Neural progenitor cell (in vitro differentiated cells): ENCODE measurements around the gene RAB1A. TPM values are rescaled to one million over a fixed set of nuclear protein-coding genes. Genes with fewer than 3 reads are reported as not detected.
"Not testable (repeated sequence)": the region's sequence is repeated elsewhere in the genome, so short reads cannot be mapped to it uniquely, and the experiment has no call there.

Source experiments
- DNase-seq: peaks from one replicate; pipeline ENCODE4 v3.0.0-alpha.2; 2016; ENCODE audit warnings: low spot score
- H2AFZ ChIP-seq: fragments of 200-600 bp; sonication (generic); replicated peaks from 2 replicates; pipeline ENCODE4 v1.6.1; 2016; ENCODE audit warnings: antibody characterized with exemption
- H3F3A ChIP-seq: fragments of 200-600 bp; sonication (generic); 2 replicates; pipeline ENCODE4 v1.6.1; 2016; ENCODE audit warnings: antibody characterized with exemption, low read depth
- H3K27ac ChIP-seq: fragments of 200-600 bp; sonication (generic); 2 replicates; pipeline ENCODE4 v1.5.1; 2016; ENCODE audit warnings: mild to moderate bottlenecking
- H3K27me3 ChIP-seq: fragments of 200-600 bp; sonication (generic); 2 replicates; pipeline ENCODE4 v1.6.1; 2016; ENCODE audit warnings: mild to moderate bottlenecking, moderate library complexity
- H3K36me3 ChIP-seq: fragments of 200-600 bp; sonication (generic); 2 replicates; pipeline ENCODE4 v1.5.1; 2016
- H3K4me1 ChIP-seq: fragments of 200-600 bp; sonication (generic); 2 replicates; pipeline ENCODE4 v1.6.1; 2016; ENCODE audit warnings: mixed run types
- H3K4me2 ChIP-seq: fragments of 200-600 bp; sonication (generic); 2 replicates; pipeline ENCODE4 v1.6.1; 2016
- H3K4me3 ChIP-seq: fragments of 200-600 bp; sonication (generic); 2 replicates; pipeline ENCODE4 v1.5.1; 2016
- H3K79me2 ChIP-seq: fragments of 200-600 bp; sonication (generic); 2 replicates; pipeline ENCODE4 v1.6.1; 2016; ENCODE audit warnings: low read depth
- H3K9ac ChIP-seq: fragments of 200-600 bp; sonication (generic); 2 replicates; pipeline ENCODE4 v1.6.1; 2016
- H3K9me3 ChIP-seq: fragments of 200-600 bp; sonication (generic); 2 replicates; pipeline ENCODE4 v1.5.1; 2016; ENCODE audit warnings: low read depth
- H4K20me1 ChIP-seq: fragments of 200-600 bp; sonication (generic); 2 replicates; pipeline ENCODE4 v1.6.1; 2016; ENCODE audit warnings: low read depth
- H3K27ac Mint-ChIP-seq: 3 replicates; pipeline ENCODE4 v1.8.0; 2021; ENCODE audit warnings: mixed read lengths
- H3K27me3 Mint-ChIP-seq: 2 replicates; pipeline ENCODE4 v1.8.0; 2022; ENCODE audit warnings: low read depth, mild to moderate bottlenecking, inconsistent platforms, moderate library complexity, mixed read lengths; ENCODE audit not compliant: insufficient read depth
- H3K36me3 Mint-ChIP-seq: 3 replicates; pipeline ENCODE4 v1.8.0; 2021; ENCODE audit warnings: mixed read lengths
- H3K4me1 Mint-ChIP-seq: 3 replicates; pipeline ENCODE4 v1.8.0; 2021; ENCODE audit warnings: mixed read lengths
- H3K4me3 Mint-ChIP-seq: 3 replicates; pipeline ENCODE4 v1.8.0; 2021; ENCODE audit warnings: mild to moderate bottlenecking, moderate library complexity, mixed read lengths
- H3K9me3 Mint-ChIP-seq: 3 replicates; pipeline ENCODE4 v1.8.0; 2020; ENCODE audit warnings: mixed read lengths
- EZH2 ChIP-seq: fragments of 200-600 bp; sonication (generic); IDR thresholded peaks from 2 replicates; pipeline ENCODE4 v1.6.1; 2017; ENCODE audit warnings: antibody characterized with exemption, mild to moderate bottlenecking, moderate library complexity
- EZH2phosphoT487 ChIP-seq: fragments of 200-600 bp; sonication (generic); IDR thresholded peaks from 2 replicates; pipeline ENCODE4 v1.6.1; 2017; ENCODE audit warnings: antibody characterized with exemption
- total RNA-seq: library from RNA; depleted of rRNA; stranded (reverse); fragments of >200 nt; gene quantifications from 2 replicates; pipeline ENCODE4 v1.2.3, GENCODE V29; 2015; ENCODE audit warnings: low replicate concordance
- TF ChIP-seq, protein P1 (sequence below): fragments of 200-600 bp; sonication (generic); IDR thresholded peaks from 2 replicates; pipeline ENCODE4 v1.5.1; 2017; ENCODE audit warnings: antibody characterized with exemption, mild to moderate bottlenecking

RAB1A gene
- total RNA-seq, 1 donor from 2014 or later, result 100 TPM

DNA sequence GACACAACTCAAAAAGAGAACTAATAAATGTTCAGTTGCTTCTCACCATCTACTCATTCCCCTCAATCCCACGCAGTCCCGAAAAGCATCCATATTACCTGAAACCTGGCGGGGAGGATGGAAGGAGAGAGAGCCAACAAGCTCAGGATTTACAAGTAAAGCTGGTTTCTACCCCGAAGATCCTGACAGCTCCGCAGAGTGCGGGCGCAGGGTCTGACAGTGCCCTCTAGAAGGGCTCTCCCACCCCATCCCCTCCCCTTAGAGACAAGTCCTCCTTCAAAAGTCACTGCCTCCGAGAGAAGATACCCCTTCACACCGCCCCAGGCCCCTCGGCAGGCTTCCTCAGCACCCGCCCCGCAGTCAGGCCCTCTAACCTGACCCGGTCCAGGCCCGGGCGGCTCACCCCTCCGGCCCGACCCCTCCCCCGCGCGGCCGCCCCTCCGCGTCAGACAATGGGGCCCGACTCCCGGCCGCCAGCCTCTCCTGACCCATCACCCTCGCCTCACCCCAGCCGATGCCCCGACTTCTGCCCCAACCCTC lies 550 bp downstream of the RAB1A start:
- Histone ChIP-seq H3K79me2 (peaks cover 52% of the 10 kb centered on the region), H3K27ac (peak overlapping the region; percentile 96), H3K4me1 (peaks cover 17% of the 10 kb centered on the region), H2AFZ (peak overlapping the region; percentile 91), H3K36me3 (no peaks in the 10 kb centered on the region), H3K9me3 (no peaks in the 10 kb centered on the region), H4K20me1 (peaks cover 44% of the 10 kb centered on the region), H3K27me3 (no peaks in the 10 kb centered on the region), H3K4me3 (peak overlapping the region; percentile 89), H3K9ac (peak overlapping the region; percentile 98), H3F3A (peaks cover 19% of the 10 kb centered on the region), H3K4me2 (peak overlapping the region; percentile 91)
- H3K4me3 Mint-ChIP-seq, result peak overlapping the region; percentile 100
- H3K27me3 Mint-ChIP-seq, result peaks cover 2% of the 10 kb centered on the region
- peaks cover 34% of the 10 kb centered on the region for H3K4me1 Mint-ChIP-seq
- H3K36me3 Mint-ChIP-seq, result peaks cover 8% of the 10 kb centered on the region
- DNase-seq, result peak; percentile 70
- peak overlapping the region; percentile 100 for H3K27ac Mint-ChIP-seq
- TF ChIP-seq, protein P1, sequence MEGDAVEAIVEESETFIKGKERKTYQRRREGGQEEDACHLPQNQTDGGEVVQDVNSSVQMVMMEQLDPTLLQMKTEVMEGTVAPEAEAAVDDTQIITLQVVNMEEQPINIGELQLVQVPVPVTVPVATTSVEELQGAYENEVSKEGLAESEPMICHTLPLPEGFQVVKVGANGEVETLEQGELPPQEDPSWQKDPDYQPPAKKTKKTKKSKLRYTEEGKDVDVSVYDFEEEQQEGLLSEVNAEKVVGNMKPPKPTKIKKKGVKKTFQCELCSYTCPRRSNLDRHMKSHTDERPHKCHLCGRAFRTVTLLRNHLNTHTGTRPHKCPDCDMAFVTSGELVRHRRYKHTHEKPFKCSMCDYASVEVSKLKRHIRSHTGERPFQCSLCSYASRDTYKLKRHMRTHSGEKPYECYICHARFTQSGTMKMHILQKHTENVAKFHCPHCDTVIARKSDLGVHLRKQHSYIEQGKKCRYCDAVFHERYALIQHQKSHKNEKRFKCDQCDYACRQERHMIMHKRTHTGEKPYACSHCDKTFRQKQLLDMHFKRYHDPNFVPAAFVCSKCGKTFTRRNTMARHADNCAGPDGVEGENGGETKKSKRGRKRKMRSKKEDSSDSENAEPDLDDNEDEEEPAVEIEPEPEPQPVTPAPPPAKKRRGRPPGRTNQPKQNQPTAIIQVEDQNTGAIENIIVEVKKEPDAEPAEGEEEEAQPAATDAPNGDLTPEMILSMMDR, result no peak
- no peak for TF ChIP-seq EZH2
- no peak for TF ChIP-seq EZH2phosphoT487
- H3K9me3 Mint-ChIP-seq, result no peaks in the 10 kb centered on the region

DNA sequence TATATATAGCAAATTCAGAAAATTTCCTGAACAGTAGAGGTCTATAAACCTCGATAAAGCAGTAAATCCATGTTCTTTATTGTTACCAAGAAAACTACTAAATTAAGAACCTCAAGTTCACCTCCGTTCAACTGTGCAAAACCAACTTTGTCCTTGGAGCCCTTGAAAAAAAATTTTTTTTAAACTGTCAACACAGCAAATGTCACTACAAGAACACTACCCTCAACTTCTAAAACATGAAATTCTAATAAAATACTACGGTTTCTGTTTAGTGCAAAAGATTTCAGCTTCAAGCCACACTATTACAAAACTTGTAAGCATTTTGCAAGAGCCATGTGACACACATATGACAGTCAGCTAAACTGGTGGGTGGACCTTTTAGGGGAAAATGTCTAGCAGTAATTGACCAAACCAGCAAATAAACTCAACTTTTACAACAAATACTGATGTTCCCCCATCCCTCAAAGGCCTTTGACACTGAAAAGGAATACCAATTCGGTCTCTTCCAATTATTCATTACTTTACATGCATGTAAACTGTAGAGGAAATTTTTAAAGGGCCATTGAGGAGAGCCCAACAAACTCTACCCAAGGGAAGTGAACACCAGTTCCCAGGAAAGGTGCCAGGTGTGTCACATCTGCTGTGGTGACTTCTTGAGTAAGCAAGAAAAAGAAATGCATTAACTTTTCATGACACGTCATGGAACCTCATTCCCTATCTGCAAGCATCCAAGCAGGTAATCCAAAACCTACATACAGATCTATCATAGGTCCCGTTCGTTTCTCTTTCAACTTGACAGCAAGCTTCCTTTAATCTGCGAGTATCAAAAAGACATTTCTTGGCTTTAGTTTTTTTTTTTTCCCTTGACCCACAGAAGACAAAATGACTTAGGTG lies 1.4 kb downstream of the RAB1A start:
- H3F3A ChIP-seq, result peaks cover 19% of the 10 kb centered on the region
- peaks cover 17% of the 10 kb centered on the region for H3K4me1 ChIP-seq
- H2AFZ ChIP-seq, result no peak overlapping the region
- H3K4me3 ChIP-seq, result peak overlapping the region; percentile 89
- no peaks in the 10 kb centered on the region for H3K9me3 ChIP-seq
- Mint-ChIP-seq H3K4me3 (peak overlapping the region; percentile 100), H3K36me3 (peaks cover 9% of the 10 kb centered on the region), H3K27me3 (peaks cover 2% of the 10 kb centered on the region), H3K27ac (peak overlapping the region; percentile 100), H3K9me3 (no peaks in the 10 kb centered on the region), H3K4me1 (peaks cover 34% of the 10 kb centered on the region)
- H3K4me2 ChIP-seq, result peak overlapping the region; percentile 91
- peaks cover 60% of the 10 kb centered on the region for H3K79me2 ChIP-seq
- no peaks in the 10 kb centered on the region for H3K27me3 ChIP-seq
- no peak for DNase-seq
- H4K20me1 ChIP-seq, result peaks cover 50% of the 10 kb centered on the region
- TF ChIP-seq EZH2phosphoT487 (no peak), EZH2 (no peak)
- TF ChIP-seq, protein P1, result no peak
- H3K9ac ChIP-seq, result peak overlapping the region; percentile 98
- H3K27ac ChIP-seq, result no peak overlapping the region
- H3K36me3 ChIP-seq, result no peaks in the 10 kb centered on the region

DNA sequence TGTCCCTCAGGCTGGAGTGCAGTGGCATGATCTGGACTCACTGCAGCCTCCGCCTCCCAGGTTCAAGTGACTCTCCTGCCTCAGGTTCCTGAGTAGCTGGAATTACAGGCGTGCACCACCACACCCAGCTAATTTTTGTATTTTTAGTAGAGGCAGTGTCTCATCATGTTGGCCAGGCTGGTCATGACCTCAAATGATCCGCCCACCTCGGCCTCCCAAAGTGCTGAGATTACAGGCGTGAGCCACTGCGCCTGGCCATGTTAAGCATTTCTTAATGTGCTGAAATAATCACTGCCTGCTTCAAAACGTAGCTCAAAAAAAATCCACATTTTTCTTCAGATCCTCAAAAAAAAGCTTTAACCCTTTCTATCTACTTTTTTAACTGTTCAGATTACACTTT lies 4.4 kb downstream of the RAB1A start:
- H3K4me3 ChIP-seq, H3K36me3 Mint-ChIP-seq, H3K9ac ChIP-seq, H3K27ac Mint-ChIP-seq, H3F3A ChIP-seq, H3K36me3 ChIP-seq, H3K9me3 ChIP-seq, H3K27ac ChIP-seq, DNase-seq, H2AFZ ChIP-seq, H3K27me3 ChIP-seq, H3K4me2 ChIP-seq, H3K4me3 Mint-ChIP-seq, H3K27me3 Mint-ChIP-seq, H3K9me3 Mint-ChIP-seq: not testable (repeated sequence)
- H3K4me1 Mint-ChIP-seq, result peaks cover 24% of the 10 kb centered on the region
- peaks cover 17% of the 10 kb centered on the region for H3K4me1 ChIP-seq
- peaks cover 91% of the 10 kb centered on the region for H3K79me2 ChIP-seq
- H4K20me1 ChIP-seq, result peaks cover 73% of the 10 kb centered on the region

DNA sequence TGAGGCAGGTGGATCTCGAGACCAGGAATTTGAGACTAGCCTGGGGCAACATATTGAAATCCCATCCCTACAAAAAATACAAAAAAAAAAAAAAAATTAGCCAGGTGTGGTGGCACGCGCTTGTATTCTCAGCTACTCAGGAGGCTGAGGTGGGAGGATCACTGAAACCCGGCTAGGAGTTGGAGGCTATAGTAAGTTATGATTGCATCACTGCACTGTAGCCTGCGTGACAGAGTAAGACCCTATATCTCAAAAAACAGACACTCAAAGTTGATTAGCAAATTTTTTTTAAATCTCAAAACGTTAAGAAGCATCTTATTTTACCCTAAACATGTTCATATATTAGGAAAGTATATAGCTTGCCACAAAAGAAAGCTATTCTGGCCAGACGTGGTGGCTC lies 7.6 kb downstream of the RAB1A start:
- no peak for DNase-seq
- no peak overlapping the region for H3K9ac ChIP-seq
- no peaks in the 10 kb centered on the region for H3K9me3 ChIP-seq
- no peaks in the 10 kb centered on the region for H3K9me3 Mint-ChIP-seq
- H3K79me2 ChIP-seq, result peaks cover 100% of the 10 kb centered on the region
- peaks cover 82% of the 10 kb centered on the region for H4K20me1 ChIP-seq
- no peaks in the 10 kb centered on the region for H3K27me3 ChIP-seq
- H3K4me1 Mint-ChIP-seq, result peaks cover 9% of the 10 kb centered on the region
- no peak overlapping the region for H3K4me3 ChIP-seq
- H3K4me1 ChIP-seq, result peaks cover 7% of the 10 kb centered on the region
- no peak overlapping the region for H2AFZ ChIP-seq
- TF ChIP-seq, protein P1, result no peak
- TF ChIP-seq EZH2 (no peak), EZH2phosphoT487 (no peak)
- H3K4me3 Mint-ChIP-seq, result no peak overlapping the region
- no peaks in the 10 kb centered on the region for H3K36me3 ChIP-seq
- no peak overlapping the region for H3K27ac ChIP-seq
- H3K36me3 Mint-ChIP-seq, result peaks cover 6% of the 10 kb centered on the region
- H3K27ac Mint-ChIP-seq, result no peak overlapping the region
- peaks cover 2% of the 10 kb centered on the region for H3K27me3 Mint-ChIP-seq
- H3K4me2 ChIP-seq, result no peak overlapping the region
- H3F3A ChIP-seq, result no peaks in the 10 kb centered on the region
